PC-3 (cell line): ENCODE data around the gene CXCL10.

Source experiments
- CTCF ChIP-seq: fragments of 300-600 bp; sonication (generic); conservative IDR thresholded peaks from 2 replicates; pipeline ENCODE4 v1.5.1; 2017; ENCODE audit warnings: antibody characterized with exemption, low read depth, mild to moderate bottlenecking, low read length
- EZH2 ChIP-seq: fragments of 300-600 bp; sonication (generic); IDR thresholded peaks from one replicate; pipeline ENCODE4 v1.6.1; 2017; ENCODE audit warnings: antibody characterized with exemption, mild to moderate bottlenecking, low read length; ENCODE audit not compliant: unreplicated experiment

GRCh38 chr4:76059750-76060149 lies 36.5 kb upstream of the CXCL10 start:
- TF ChIP-seq EZH2 = no peak
- no peak for TF ChIP-seq CTCF
